ENCODE measurements around the gene UBAC2.

The UBAC2 gene, protein sequence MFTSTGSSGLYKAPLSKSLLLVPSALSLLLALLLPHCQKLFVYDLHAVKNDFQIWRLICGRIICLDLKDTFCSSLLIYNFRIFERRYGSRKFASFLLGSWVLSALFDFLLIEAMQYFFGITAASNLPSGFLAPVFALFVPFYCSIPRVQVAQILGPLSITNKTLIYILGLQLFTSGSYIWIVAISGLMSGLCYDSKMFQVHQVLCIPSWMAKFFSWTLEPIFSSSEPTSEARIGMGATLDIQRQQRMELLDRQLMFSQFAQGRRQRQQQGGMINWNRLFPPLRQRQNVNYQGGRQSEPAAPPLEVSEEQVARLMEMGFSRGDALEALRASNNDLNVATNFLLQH

DNA sequence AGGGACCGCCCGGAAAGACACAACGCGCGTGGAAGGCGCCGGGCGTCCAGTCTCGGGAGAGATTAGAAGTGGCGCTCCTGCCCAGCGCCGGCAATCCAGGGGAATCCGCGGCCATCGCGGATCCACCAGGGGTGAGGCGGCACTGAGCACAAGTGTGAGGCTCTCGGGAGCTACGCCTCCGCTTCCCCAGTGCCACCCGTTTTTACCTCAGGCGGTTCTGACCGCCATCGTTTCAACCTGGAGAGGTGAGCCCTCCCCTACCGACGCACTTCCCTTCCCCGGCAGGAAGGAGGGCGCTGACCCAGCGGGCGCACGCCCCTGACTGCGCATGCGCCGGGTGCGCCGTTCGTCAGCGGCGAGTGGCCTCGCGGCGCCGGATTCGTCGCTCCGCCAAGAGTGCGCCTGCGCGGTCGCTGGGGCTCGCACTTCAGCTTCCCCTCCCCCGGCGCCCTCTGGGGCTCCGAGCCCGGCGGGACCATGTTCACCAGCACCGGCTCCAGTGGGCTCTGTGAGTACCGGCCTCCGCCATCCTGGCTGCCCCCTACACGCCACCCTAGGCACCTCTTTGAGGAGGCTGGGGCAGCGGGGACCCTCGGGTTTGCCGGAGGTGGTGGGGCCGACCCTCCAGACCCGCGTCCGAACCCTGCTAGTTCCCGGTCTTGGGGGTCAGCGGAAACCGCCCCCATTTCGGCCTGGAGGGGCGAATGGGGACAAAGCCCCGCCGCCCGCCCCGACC lies at the start of gene UBAC2:
TSS of gene UBAC2 (plus strand) at position 423 of the 736 bp plus-strand sequence. CDS start at position 478, 55 bp downstream.
- ATAC-seq (replicated peaks; ENCODE audit: extremely low read depth, poor library complexity, severe bottlenecking) (peak; percentile 82), DNase-seq (ENCODE audit: low spot score in 2 of 2) (peak; percentile 93 to 96)
- Mint-ChIP-seq H3K27ac (ENCODE audit: low read depth) (peak within 1 kb of the TSS; percentile 85), H3K36me3 (ENCODE audit: insufficient read depth) (peaks cover 32% of the 10 kb centered on the region), H3K27me3 (no peaks in the 10 kb centered on the region), H3K4me3 (peak within 1 kb of the TSS; percentile 88), H3K4me1 (peaks cover 52% of the 10 kb centered on the region), H3K9me3 (no peaks in the 10 kb centered on the region)

DNA sequence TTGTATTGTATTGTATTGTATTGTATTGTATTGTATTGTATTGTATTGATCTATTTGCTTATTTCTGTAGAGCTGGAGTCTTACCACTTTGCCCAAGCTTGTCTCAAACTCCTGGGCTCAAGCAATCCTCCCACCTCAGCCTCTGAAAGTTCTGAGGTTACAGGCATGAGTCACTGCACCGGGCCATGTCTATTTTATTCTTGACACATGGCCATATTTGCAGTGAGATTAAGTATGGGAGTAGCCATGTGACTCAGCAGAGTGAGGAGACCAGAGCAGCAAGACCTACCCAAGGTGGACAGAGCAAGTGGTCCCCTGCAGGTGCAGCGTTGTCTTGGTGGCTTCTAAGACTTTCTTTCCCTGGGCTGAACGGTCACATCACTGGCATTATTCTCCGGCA lies 49.1 kb upstream of the UBAC2 start:
- Mint-ChIP-seq H3K4me3 (no peak overlapping the region), H3K4me1 (no peaks in the 10 kb centered on the region), H3K9me3 (no peaks in the 10 kb centered on the region), H3K36me3 (ENCODE audit: insufficient read depth) (no peaks in the 10 kb centered on the region), H3K27me3 (no peaks in the 10 kb centered on the region), H3K27ac (ENCODE audit: low read depth) (no peak overlapping the region)
- ATAC-seq (replicated peaks; ENCODE audit: extremely low read depth, poor library complexity, severe bottlenecking) (no peak), DNase-seq (ENCODE audit: low spot score in 2 of 2) (no peak)

DNA sequence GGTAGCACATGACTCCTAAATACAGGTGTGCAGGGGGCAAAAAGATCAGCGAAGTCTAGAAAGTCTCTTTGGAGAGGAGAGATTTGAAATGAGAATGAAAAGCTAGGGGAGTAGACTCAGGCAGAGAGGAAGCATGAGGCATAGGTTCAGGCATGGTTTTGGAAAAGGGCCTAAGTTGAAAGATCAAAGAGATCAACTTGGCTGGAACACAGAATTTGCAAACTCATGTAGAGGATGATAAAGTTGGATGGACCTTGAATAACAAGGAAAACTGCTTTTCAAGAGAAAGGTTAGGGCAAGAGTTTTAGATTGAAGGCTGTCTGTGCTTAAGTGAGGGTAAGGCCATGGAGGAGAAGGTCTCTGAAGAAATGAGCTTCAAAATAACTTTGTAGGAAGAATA lies 47.4 kb upstream of the UBAC2 start:
- no peak for ATAC-seq (replicated peaks; ENCODE audit: extremely low read depth, poor library complexity, severe bottlenecking)
- H3K27ac Mint-ChIP-seq (ENCODE audit: low read depth): no peak overlapping the region
- H3K27me3 Mint-ChIP-seq: no peaks in the 10 kb centered on the region
- H3K36me3 Mint-ChIP-seq (ENCODE audit: insufficient read depth): peaks cover 2% of the 10 kb centered on the region
- no peak overlapping the region for H3K4me3 Mint-ChIP-seq
- H3K9me3 Mint-ChIP-seq: no peaks in the 10 kb centered on the region
- DNase-seq (ENCODE audit: low spot score in 2 of 2): no peak
- H3K4me1 Mint-ChIP-seq: no peaks in the 10 kb centered on the region

DNA sequence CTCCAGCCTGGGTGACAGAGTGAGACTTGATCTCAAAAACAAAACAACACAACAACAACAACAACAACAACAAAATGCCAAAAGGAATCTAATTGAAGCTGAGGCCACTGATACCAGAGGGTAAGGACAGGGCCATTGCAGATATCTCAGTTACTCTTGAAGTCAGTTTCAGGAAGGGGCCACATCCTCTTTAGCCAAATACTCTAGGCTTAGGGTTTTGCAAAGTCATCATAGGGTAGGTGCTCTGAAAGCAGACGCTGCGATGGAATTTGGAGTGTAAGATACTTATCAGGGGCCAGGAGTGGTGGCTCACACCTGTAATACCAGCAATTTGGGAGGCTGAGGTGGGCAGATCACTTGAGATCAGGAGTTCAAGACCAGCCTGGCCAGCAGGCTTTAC lies 46.6 kb upstream of the UBAC2 start:
- H3K4me3 Mint-ChIP-seq: no peak overlapping the region
- no peak overlapping the region for H3K27ac Mint-ChIP-seq (ENCODE audit: low read depth)
- DNase-seq (ENCODE audit: low spot score in 2 of 2): no peak
- no peak for ATAC-seq (replicated peaks; ENCODE audit: extremely low read depth, poor library complexity, severe bottlenecking)
- no peaks in the 10 kb centered on the region for H3K9me3 Mint-ChIP-seq
- no peaks in the 10 kb centered on the region for H3K4me1 Mint-ChIP-seq
- H3K27me3 Mint-ChIP-seq: peaks cover 6% of the 10 kb centered on the region
- H3K36me3 Mint-ChIP-seq (ENCODE audit: insufficient read depth): peaks cover 2% of the 10 kb centered on the region

DNA sequence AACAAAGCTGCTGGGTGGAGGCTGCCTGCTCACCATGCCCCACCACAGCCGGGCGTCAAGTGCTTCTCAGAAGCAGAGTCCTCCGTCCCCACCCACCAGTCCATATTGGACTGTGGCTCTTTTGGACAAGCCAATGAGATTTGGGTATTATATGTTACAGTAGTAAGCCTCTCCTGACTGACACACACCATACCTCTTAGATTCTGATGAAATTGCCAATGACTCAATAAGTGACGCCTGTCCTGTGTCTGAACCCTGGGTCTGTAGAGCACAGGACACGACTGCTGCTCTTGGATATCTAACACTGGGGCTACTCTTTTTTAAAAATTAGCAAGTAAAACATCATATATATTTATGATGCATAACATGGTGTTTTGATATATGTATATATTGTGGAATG lies 44.8 kb upstream of the UBAC2 start:
- Mint-ChIP-seq H3K4me1 (no peaks in the 10 kb centered on the region), H3K27me3 (peaks cover 24% of the 10 kb centered on the region), H3K9me3 (no peaks in the 10 kb centered on the region), H3K27ac (ENCODE audit: low read depth) (no peak overlapping the region), H3K4me3 (no peak overlapping the region), H3K36me3 (ENCODE audit: insufficient read depth) (peaks cover 2% of the 10 kb centered on the region)
- DNase-seq (ENCODE audit: low spot score in 2 of 2): no peak
- ATAC-seq (replicated peaks; ENCODE audit: extremely low read depth, poor library complexity, severe bottlenecking): no peak

DNA sequence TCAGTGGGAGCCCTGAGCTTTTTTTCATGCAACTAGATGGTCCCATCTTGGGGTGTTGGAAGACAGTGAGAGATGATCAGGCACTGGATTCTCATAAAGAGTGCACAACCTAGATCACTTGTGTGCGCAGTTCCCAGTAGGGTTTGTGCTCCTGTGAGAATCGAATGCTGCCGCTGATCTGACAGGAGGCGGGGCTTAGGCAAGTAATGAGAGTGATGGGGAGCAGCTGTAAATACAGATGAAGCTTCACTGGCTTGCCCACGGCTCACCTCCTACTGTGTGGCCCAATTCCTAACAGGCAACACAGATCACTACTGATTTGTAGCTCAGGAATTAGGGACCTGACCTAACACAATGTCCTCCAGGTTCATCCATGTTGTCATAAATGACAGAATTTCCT lies 43.6 kb upstream of the UBAC2 start:
- no peak for DNase-seq (ENCODE audit: low spot score in 2 of 2)
- H3K27ac Mint-ChIP-seq (ENCODE audit: low read depth): no peak overlapping the region

DNA sequence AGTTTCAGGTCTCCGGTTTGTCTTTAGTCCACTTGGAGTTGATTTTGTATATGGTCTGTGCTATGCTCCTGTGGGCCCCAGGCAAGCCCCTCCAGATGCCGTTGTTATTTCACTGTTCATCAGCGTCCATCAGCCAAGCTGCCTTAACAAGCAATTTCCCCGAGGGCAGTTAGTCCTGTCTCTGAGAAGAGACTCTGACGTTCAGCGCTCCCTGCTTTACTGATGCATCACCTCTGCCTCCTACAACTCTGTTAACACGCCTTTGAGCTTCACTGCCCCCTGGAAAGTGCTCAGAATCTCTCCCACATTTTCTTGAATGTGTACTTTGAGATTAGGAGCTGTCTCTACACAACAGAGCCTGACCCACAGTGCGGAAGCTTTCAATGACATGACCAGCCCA lies 41.8 kb upstream of the UBAC2 start:
- peaks cover 2% of the 10 kb centered on the region for H3K36me3 Mint-ChIP-seq (ENCODE audit: insufficient read depth)
- ATAC-seq (replicated peaks; ENCODE audit: extremely low read depth, poor library complexity, severe bottlenecking) (no peak), DNase-seq (ENCODE audit: low spot score in 2 of 2) (no peak)
- no peak overlapping the region for H3K27ac Mint-ChIP-seq (ENCODE audit: low read depth)
- H3K4me3 Mint-ChIP-seq: no peak overlapping the region
- H3K4me1 Mint-ChIP-seq: no peaks in the 10 kb centered on the region
- H3K27me3 Mint-ChIP-seq: peaks cover 30% of the 10 kb centered on the region
- H3K9me3 Mint-ChIP-seq: no peaks in the 10 kb centered on the region

More for the DNA sequence above, 43.6 kb upstream of the UBAC2 start:
- ATAC-seq (replicated peaks; ENCODE audit: extremely low read depth, poor library complexity, severe bottlenecking): no peak
- no peak overlapping the region for H3K4me3 Mint-ChIP-seq
- no peaks in the 10 kb centered on the region for H3K9me3 Mint-ChIP-seq
- H3K36me3 Mint-ChIP-seq (ENCODE audit: insufficient read depth): peaks cover 2% of the 10 kb centered on the region
- no peaks in the 10 kb centered on the region for H3K4me1 Mint-ChIP-seq
- peaks cover 30% of the 10 kb centered on the region for H3K27me3 Mint-ChIP-seq

DNA sequence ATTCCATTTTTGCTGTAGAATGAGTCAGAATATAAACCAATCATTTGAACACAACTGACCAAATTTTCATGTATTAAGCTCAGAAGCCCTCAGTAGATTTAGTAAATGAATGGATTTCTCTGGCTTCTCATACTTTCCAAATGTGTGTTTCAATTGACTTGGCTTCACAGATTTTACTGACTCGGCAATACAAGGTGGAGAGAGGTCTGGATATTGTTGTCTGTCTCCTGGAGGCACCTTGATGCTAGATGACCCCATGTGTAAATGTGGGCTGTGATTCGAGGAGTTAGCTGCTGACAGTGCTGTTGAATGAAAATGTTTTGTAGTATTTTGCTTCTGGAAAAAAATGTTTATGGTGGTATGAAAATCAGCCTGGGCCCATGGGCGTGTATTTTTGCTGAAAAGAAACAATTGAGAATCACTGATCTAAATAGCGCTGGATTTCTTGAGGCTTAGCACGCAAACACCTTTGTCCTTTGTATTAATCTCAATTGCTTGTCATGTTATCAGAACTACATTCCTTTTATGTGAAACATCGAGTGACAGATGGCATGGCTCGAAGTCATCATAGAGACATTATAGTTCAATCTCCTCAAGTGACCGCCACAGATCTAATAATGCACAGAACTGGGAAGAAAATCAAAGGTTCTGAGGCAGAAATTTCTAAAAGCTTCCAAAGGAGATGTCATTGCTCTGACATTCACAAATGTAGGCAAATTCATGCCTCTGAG lies 41.2 kb upstream of the UBAC2 start:
- Mint-ChIP-seq H3K27me3 (peaks cover 30% of the 10 kb centered on the region), H3K27ac (ENCODE audit: low read depth) (no peak overlapping the region), H3K36me3 (ENCODE audit: insufficient read depth) (peaks cover 2% of the 10 kb centered on the region)

DNA sequence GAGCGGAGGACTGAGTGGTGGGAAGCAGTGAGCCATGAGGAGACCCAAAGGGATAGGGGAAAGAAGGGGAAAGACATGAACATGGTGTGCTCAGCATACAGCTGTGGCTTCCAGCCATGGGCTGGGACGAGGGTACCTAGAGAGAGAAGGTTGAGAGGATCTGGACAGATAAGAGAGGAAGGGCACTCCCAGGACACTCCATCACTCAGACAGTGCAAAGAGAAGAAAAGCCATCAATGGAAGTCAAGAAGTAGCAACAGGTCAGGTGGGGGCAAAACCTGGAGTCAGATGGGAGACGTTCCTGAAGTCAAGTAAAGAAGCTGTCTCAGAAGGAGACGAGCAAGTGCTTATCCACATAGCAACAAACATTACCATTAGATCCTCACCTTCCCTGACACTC lies 40.2 kb upstream of the UBAC2 start:
- no peaks in the 10 kb centered on the region for H3K4me1 Mint-ChIP-seq
- ATAC-seq (replicated peaks; ENCODE audit: extremely low read depth, poor library complexity, severe bottlenecking): no peak
- no peaks in the 10 kb centered on the region for H3K9me3 Mint-ChIP-seq
- no peak for DNase-seq (ENCODE audit: low spot score in 2 of 2)
- no peak overlapping the region for H3K27ac Mint-ChIP-seq (ENCODE audit: low read depth)
- peaks cover 30% of the 10 kb centered on the region for H3K27me3 Mint-ChIP-seq
- peaks cover 2% of the 10 kb centered on the region for H3K36me3 Mint-ChIP-seq (ENCODE audit: insufficient read depth)
- no peak overlapping the region for H3K4me3 Mint-ChIP-seq

More for the DNA sequence above, 41.2 kb upstream of the UBAC2 start:
- DNase-seq (ENCODE audit: low spot score in 2 of 2) (no peak), ATAC-seq (replicated peaks; ENCODE audit: extremely low read depth, poor library complexity, severe bottlenecking) (no peak)
- Mint-ChIP-seq H3K4me3 (no peak overlapping the region), H3K4me1 (no peaks in the 10 kb centered on the region), H3K9me3 (no peaks in the 10 kb centered on the region)

DNA sequence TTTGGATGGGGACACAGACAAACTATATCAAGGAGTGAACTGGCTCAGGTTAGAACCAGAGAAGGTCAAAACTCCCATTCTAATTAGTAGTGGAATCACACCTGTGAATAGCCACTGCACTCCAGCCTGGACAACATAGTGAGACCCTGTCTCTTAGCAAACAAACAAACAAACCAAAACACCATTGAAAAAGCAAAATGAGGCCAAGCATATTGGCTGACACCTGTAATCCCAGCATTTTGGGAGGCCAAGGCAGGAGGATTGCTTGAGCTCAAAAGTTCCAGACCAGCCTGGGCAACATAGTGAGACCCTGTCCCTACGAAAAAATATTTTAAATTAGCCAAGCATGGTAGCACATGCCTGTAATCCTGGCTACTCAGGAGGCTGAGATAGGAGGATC lies 39.1 kb upstream of the UBAC2 start:
- peaks cover 30% of the 10 kb centered on the region for H3K27me3 Mint-ChIP-seq
- ATAC-seq (replicated peaks; ENCODE audit: extremely low read depth, poor library complexity, severe bottlenecking) (no peak), DNase-seq (ENCODE audit: low spot score in 2 of 2) (no peak)
- H3K9me3 Mint-ChIP-seq: no peaks in the 10 kb centered on the region
- peaks cover 2% of the 10 kb centered on the region for H3K36me3 Mint-ChIP-seq (ENCODE audit: insufficient read depth)
- no peak overlapping the region for H3K4me3 Mint-ChIP-seq
- no peak overlapping the region for H3K27ac Mint-ChIP-seq (ENCODE audit: low read depth)
- no peaks in the 10 kb centered on the region for H3K4me1 Mint-ChIP-seq

DNA sequence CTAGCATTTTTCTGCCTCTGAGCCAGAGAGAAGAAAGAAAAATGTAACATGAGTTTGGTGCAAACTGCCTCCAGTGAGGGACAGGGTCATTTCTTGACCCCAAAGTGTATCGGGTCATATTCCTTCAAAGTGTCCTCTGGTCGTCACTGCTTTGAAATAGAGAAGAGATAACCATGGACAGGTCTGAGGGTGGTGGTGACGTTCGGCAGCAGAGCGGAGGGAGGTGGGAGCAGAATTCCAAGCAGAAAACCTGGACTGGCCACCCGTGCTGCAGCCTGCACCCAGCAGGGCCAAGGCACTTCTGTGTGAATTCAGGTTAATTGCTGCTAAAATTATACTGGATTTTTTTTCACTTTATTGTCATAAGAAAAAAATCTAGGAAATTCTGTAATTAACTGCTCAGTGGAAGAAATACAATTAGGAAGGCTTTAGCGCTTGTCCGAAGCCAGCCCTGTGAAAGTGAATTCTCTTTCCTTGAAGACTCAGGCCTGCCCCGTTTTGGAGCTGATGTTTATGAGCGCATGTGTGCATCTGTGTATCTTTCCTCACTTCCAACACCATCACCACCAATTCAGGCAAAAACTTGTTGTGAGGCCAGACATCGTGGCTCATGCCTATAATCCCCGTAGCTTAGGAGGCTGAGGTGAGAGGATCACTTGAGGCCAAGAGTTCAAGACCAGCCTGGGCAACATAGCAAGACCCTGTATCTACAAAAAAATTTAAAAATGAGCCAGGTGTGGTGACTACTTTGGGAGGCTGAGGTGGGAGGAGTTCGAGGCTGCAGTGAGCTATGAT lies 37.9 kb upstream of the UBAC2 start:
- Mint-ChIP-seq H3K27ac (ENCODE audit: low read depth) (no peak overlapping the region), H3K36me3 (ENCODE audit: insufficient read depth) (no peaks in the 10 kb centered on the region), H3K9me3 (no peaks in the 10 kb centered on the region)

DNA sequence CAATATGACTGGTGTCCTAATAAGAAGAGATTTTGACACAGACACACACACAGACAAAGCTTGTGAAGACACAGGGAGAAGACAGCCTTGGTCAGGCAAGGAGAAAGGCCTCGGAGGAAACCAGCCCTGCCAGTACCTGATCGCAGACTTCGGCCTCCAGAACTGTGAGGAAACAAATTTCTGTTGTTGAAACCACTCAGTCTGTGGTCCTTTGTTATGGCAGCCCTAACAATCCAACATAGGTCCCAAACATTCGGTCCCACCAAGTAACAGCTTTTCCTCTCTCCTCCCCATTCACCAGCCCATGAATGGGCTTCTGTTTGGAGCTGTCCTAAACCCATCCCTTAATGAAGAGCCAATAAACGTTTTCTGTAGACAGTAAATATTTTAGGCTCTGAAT lies 36.4 kb upstream of the UBAC2 start:
- Mint-ChIP-seq H3K27ac (ENCODE audit: low read depth) (no peak overlapping the region), H3K4me1 (no peaks in the 10 kb centered on the region), H3K27me3 (peaks cover 22% of the 10 kb centered on the region), H3K36me3 (ENCODE audit: insufficient read depth) (no peaks in the 10 kb centered on the region), H3K9me3 (no peaks in the 10 kb centered on the region), H3K4me3 (no peak overlapping the region)
- DNase-seq (ENCODE audit: low spot score in 2 of 2) (no peak), ATAC-seq (replicated peaks; ENCODE audit: extremely low read depth, poor library complexity, severe bottlenecking) (no peak)

More for the DNA sequence above, 37.9 kb upstream of the UBAC2 start:
- DNase-seq (ENCODE audit: low spot score in 2 of 2): no peak
- Mint-ChIP-seq H3K27me3 (peaks cover 30% of the 10 kb centered on the region), H3K4me3 (no peak overlapping the region), H3K4me1 (no peaks in the 10 kb centered on the region)
- no peak for ATAC-seq (replicated peaks; ENCODE audit: extremely low read depth, poor library complexity, severe bottlenecking)
